SU-DHL-6 (cell line): ENCODE measurements around the gene MRPL54.

Source experiments
- CTCF ChIP-seq: fragments of 200-600 bp; sonication (generic); IDR thresholded peaks from one replicate; pipeline ENCODE4 v1.5.1; 2017; ENCODE audit warnings: antibody characterized with exemption, mild to moderate bottlenecking, low read length, moderate library complexity; ENCODE audit not compliant: insufficient read depth, poor library complexity, severe bottlenecking
- EZH2phosphoT487 ChIP-seq: fragments of 200-600 bp; sonication (generic), shearing (Covaris generic); conservative IDR thresholded peaks from 2 replicates; pipeline ENCODE4 v1.6.1; 2018; ENCODE audit warnings: mild to moderate bottlenecking, antibody characterized with exemption, low read length, moderate library complexity, mixed read lengths

- no peak for TF ChIP-seq CTCF
- TF ChIP-seq EZH2phosphoT487 = no peak
Measured at GRCh38 chr19:3785938-3786824, 23.7 kb downstream of the MRPL54 start, which contains the start of gene MATK.
